ENCODE measurements around the gene MSH5.

GRCh38 chr6:31805939-31806469, 66.2 kb downstream of the MSH5 start:
- TF ChIP-seq CTCF (IDR thresholded peaks at IDR 0.05): no peak
- TF ChIP-seq POLR2AphosphoS5 (IDR thresholded peaks at IDR 0.05): no peak
